ENCODE results near the gene FAM184A. TPM values are rescaled to one million over a fixed set of nuclear protein-coding genes. Genes with fewer than 3 reads are reported as not detected.

FAM184A gene
- polyA plus RNA-seq, 2 of the 4 experiments (the other 2 are of a cell fraction): 0.06 TPM; not detected in 1

DNA sequence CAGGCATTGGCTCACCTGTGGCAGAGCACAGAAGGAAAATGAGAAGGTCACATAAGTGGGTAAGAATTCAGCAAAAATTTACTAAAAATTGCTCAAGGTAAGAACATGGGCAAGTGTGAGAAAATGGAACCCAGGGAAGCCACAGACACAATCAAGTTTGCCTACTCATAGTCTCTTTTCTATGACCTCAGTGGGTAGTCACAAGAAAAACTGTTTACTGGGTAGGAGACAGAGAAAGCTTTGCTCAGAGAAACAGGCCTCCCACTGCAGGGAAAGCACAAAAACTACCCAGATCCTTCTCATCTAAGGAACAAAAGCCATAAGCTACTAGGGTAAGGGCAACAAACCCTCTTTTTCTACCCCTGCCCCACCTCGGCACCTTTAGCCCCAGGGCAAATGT is 35.2 kb downstream of the FAM184A start:
- 14% methylated on average over 1 of the region's 1 CpG for WGBS (ENCODE audit: missing lambda C conversion rate)
- no peak for DNase-seq (ENCODE audit: low read depth in 1 of 2, low spot score in 1 of 2)
- no peak overlapping the region for H3K27ac ChIP-seq
- ChIA-PET POLR2A (no interaction called here), CTCF (no interaction called here)
- no peak for FAIRE-seq
- no peak overlapping the region for H3K4me3 ChIP-seq
- ATAC-seq: no peak
- TF ChIP-seq FOXS1 (CRISPR knock-in tag; IDR thresholded peaks at IDR 0.05) (no peak), POLR2AphosphoS2 (conservative IDR thresholded peaks at IDR 0.05; ENCODE audit: low read length) (no peak), SMC3 (IDR thresholded peaks at IDR 0.05) (no peak), HOXB5 (CRISPR knock-in tag; IDR thresholded peaks at IDR 0.05) (no peak), CBX2 (IDR thresholded peaks at IDR 0.05; ENCODE audit: borderline replicate concordance, low read depth) (no peak), MYC (IDR thresholded peaks at IDR 0.05; ENCODE audit: borderline replicate concordance, low read length) (no peak), FOSL2 (IDR thresholded peaks at IDR 0.05) (no peak), FOSL2 (CRISPR knock-in tag; IDR thresholded peaks at IDR 0.05) (no peak), PHF8 (IDR thresholded peaks at IDR 0.05; ENCODE audit: borderline replicate concordance, low read depth) (no peak), RARB (CRISPR knock-in tag; IDR thresholded peaks at IDR 0.05) (no peak), E2F6 (IDR thresholded peaks at IDR 0.05; ENCODE audit: borderline replicate concordance, low read depth) (no peak), EHF (CRISPR knock-in tag; IDR thresholded peaks at IDR 0.05) (no peak)
- TF ChIP-seq, protein P1, sequence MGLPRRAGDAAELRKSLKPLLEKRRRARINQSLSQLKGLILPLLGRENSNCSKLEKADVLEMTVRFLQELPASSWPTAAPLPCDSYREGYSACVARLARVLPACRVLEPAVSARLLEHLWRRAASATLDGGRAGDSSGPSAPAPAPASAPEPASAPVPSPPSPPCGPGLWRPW (IDR thresholded peaks at IDR 0.05): no peak
- no peaks in the 10 kb centered on the region for H3K4me1 ChIP-seq
- H3K9me3 ChIP-seq: no peaks in the 10 kb centered on the region
- H3K4me2 ChIP-seq: no peak overlapping the region

- no peak for DNase-seq (ENCODE audit: low read depth in 1 of 2, low spot score in 1 of 2)
- WGBS (ENCODE audit: missing lambda C conversion rate): 48% methylated on average over 6 of the region's 6 CpGs
- ATAC-seq: no peak
- ChIA-PET POLR2A (no interaction called here), CTCF (no interaction called here)
- Histone ChIP-seq H3K4me1 (no peaks in the 10 kb centered on the region), H3K4me3 (no peak overlapping the region), H3K9me3 (no peaks in the 10 kb centered on the region), H3K27ac (no peak overlapping the region), H3K4me2 (no peak overlapping the region)
- TF ChIP-seq, protein P2, sequence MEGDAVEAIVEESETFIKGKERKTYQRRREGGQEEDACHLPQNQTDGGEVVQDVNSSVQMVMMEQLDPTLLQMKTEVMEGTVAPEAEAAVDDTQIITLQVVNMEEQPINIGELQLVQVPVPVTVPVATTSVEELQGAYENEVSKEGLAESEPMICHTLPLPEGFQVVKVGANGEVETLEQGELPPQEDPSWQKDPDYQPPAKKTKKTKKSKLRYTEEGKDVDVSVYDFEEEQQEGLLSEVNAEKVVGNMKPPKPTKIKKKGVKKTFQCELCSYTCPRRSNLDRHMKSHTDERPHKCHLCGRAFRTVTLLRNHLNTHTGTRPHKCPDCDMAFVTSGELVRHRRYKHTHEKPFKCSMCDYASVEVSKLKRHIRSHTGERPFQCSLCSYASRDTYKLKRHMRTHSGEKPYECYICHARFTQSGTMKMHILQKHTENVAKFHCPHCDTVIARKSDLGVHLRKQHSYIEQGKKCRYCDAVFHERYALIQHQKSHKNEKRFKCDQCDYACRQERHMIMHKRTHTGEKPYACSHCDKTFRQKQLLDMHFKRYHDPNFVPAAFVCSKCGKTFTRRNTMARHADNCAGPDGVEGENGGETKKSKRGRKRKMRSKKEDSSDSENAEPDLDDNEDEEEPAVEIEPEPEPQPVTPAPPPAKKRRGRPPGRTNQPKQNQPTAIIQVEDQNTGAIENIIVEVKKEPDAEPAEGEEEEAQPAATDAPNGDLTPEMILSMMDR (IDR thresholded peaks at IDR 0.05): no peak
- TF ChIP-seq MAZ (IDR thresholded peaks at IDR 0.05; ENCODE audit: borderline replicate concordance, low read depth, low read length) (no peak), SREBF2 (IDR thresholded peaks at IDR 0.05) (no peak), ZC3H11A (IDR thresholded peaks at IDR 0.05) (no peak), SMC3 (IDR thresholded peaks at IDR 0.05) (no peak), GATA3 (IDR thresholded peaks at IDR 0.05; ENCODE audit: borderline replicate concordance) (no peak), PBX3 (IDR thresholded peaks at IDR 0.05) (no peak), NFE2L2 (conservative IDR thresholded peaks at IDR 0.05; ENCODE audit: low read length) (no peak), HOXB13 (CRISPR knock-in tag; IDR thresholded peaks at IDR 0.05; ENCODE audit: low read depth) (no peak), CHD2 (IDR thresholded peaks at IDR 0.05; ENCODE audit: low read length, partially characterized antibody) (no peak), HEYL (CRISPR knock-in tag; IDR thresholded peaks at IDR 0.05) (no peak), HDAC2 (IDR thresholded peaks at IDR 0.05) (no peak), POLR2AphosphoS2 (conservative IDR thresholded peaks at IDR 0.05; ENCODE audit: low read length) (no peak), ZNF302 (CRISPR knock-in tag; IDR thresholded peaks at IDR 0.05) (no peak), ESRRA (IDR thresholded peaks at IDR 0.05; ENCODE audit: borderline replicate concordance, low read length) (no peak), FOSB (CRISPR knock-in tag; IDR thresholded peaks at IDR 0.05) (no peak), CBX8 (IDR thresholded peaks at IDR 0.05) (no peak), HOXB5 (CRISPR knock-in tag; IDR thresholded peaks at IDR 0.05) (no peak)
- TF ChIP-seq, protein P3, sequence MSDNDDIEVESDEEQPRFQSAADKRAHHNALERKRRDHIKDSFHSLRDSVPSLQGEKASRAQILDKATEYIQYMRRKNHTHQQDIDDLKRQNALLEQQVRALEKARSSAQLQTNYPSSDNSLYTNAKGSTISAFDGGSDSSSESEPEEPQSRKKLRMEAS (IDR thresholded peaks at IDR 0.05): no peak
- TF ChIP-seq, protein P1 (IDR thresholded peaks at IDR 0.05): no peak
- FAIRE-seq: no peak
These were observed 37.8 kb downstream of the FAM184A start for GRCh38 chr6:119040636-119041035.

Measured in A549 (cell line).